ENCODE measurements around the gene RASAL2.

- TF ChIP-seq CTCF (IDR thresholded peaks at IDR 0.05; ENCODE audit: insufficient read depth, low read depth, low read length) (no peak), EZH2 (IDR thresholded peaks at IDR 0.05; ENCODE audit: insufficient read depth, low read length) (no peak)
Observed at GRCh38 chr1:178491721-178492120, 397.8 kb downstream of the RASAL2 start.
